PFSK-1 (cell line): ENCODE measurements around the gene SSH3.

Experiments used
- POLR2AphosphoS5 ChIP-seq: IDR thresholded peaks from 2 replicates; pipeline ENCODE4 v1.6.1; 2012; ENCODE audit warnings: low read depth, mild to moderate bottlenecking, control low read depth, low read length, moderate library complexity
- TAF1 ChIP-seq: IDR thresholded peaks from 2 replicates; pipeline ENCODE4 v1.6.1; 2012; ENCODE audit warnings: low read length, control low read depth, borderline replicate concordance; ENCODE audit not compliant: insufficient read depth

DNA sequence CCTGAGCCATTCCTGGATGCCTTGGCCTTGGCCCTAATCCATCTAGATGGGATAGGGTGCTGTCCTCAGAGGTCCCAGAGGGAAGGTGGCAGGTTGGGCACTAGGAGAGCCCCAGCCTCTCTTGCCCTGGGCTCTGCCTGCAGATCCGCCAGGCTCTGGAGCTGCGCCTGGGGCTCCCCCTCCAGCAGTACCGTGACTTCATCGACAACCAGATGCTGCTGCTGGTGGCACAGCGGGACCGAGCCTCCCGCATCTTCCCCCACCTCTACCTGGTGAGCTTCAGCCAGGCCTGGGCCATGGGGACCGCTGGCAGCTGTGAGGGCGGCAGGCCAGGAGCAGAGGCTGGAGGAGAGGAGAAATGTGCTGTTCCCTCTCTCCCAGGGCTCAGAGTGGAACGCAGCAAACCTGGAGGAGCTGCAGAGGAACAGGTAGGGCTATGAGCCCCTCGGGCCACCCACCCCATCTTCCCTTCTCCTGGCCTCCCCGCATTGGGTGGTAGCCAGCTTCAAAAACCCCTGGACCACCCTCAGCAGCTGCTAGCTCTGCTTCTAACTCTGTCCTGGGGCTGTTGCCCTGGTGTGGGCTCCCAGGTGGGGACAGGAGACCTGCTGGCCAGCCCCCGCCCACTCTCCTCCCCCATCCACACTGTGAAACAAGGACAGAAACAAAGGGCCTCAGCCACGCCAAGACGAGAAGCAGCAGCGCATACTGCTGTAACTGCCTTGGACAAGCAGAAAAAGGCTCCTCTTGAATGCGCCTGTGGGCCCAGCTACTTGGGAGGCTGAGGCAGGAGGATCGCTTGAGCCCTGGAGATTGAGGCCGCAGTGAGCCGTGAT, 4.9 kb downstream of the SSH3 start:
- no peak for TF ChIP-seq TAF1
- TF ChIP-seq POLR2AphosphoS5, result no peak
